ENCODE data around the gene ICAM3.
A peak's percentile ranks its signal among the peaks of the same experiment; 100 is the strongest.

Gene ICAM3

GRCh38 chr19:10317857-10318462, 21.5 kb downstream of the ICAM3 start:
- no peak for DNase-seq

GRCh38 chr19:10317045-10317856, 22.2 kb downstream of the ICAM3 start:
- no peak for DNase-seq

DNA sequence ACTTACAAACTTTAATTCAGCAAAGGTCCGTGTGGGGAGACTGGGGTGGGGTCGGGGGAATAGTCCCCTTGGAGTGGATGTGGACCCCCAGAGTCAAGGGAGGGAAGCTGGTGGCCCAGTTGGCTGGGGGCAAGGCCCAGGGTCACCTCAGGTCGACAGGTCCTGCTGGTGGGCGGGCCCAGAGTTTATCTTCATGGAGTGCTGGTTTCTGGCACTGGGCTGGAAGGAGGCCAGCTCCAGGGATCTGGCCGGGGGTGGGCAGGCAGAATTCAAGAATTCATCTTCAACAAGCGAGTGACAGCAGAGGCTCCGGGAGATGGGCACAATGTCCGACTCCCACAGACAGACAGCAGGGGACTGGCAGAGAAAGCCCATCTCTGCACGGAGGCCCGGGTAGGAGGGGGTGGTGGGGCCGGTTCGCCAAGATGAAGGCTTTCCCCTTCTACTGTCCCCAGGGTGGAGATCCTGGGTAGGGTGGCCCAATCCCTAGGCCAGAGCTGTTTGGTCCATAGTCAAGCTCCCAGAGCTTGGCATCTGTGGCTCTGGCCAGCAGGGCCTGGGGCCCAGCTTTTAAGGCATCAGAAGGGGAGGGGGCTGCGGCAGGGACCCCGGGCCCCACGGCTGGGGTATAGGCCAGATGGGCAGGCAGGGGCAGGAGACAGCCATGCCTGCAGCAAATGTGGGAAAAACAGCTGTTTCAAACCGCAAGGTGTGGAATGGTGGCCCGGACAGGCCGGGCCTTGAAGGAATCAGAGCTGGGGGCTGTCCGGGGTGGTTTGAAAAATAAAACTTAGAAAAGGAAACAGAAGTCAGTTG, 23.0 kb downstream of the ICAM3 start:
- DNase-seq: peak; percentile 2

- peak; percentile 90 for DNase-seq
These were observed 23.8 kb downstream of the ICAM3 start, which contains the start of gene FDX2 for GRCh38 chr19:10315335-10316214. FDX2 (minus strand) TSS chr19:10316015; CDS start chr19:10315996, 19 bp downstream.

GRCh38 chr19:10309423-10309822, 30.0 kb downstream of the ICAM3 start, which contains the start of gene ZGLP1:
ZGLP1 (minus strand) TSS chr19:10309815.
- DNase-seq: no peak

- no peak for DNase-seq
These were observed 33.1 kb downstream of the ICAM3 start for GRCh38 chr19:10306327-10306726.

GRCh38 chr19:10305139-10305806, 34.2 kb downstream of the ICAM3 start:
- no peak for DNase-seq

DNA sequence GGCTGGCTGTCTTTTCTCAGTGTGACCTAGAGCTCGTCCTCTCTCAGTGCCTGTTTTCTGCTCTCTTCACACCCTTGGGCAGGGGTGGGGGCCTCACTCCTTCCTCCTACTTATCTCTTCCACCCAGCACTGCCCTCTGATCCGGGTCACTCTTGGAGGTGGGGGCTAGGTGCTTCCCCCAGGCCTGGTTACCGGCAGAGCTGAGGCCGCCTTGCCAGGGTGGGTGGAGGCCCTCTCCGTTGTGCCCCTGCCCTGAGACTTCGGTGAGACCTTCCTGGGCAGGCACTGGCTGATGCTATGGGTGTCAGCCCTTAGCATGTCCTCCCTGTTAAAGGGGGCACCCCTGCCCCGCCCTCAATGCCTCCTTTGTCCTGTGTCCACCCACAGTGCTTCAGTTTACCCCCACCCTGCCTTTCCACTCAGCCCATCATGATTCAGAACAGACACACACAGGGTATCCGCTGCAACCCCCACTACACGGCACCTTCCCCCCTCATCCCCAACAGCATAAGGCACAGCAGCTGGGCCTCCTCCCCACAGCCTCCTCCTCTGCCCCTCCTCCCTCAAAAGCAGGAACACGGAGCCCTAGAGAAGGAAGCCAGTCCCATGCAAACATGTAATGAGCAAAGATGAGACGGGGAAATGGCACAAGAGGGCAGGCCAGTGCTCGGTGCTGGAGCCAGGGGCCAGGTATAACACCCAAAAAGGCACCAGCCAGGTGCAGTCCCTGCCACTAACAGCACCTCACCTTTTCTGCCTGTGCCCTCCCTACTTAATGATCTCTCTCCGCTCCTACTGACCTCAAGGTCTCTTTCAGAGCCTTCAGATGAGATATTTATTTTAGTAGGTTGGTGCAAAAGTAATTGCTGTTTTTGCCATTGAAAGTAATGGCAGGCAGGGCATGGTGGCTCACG, 39.6 kb downstream of the ICAM3 start:
- no peak for DNase-seq

GRCh38 chr19:10295847-10296591, 43.4 kb downstream of the ICAM3 start:
- DNase-seq: no peak

DNA sequence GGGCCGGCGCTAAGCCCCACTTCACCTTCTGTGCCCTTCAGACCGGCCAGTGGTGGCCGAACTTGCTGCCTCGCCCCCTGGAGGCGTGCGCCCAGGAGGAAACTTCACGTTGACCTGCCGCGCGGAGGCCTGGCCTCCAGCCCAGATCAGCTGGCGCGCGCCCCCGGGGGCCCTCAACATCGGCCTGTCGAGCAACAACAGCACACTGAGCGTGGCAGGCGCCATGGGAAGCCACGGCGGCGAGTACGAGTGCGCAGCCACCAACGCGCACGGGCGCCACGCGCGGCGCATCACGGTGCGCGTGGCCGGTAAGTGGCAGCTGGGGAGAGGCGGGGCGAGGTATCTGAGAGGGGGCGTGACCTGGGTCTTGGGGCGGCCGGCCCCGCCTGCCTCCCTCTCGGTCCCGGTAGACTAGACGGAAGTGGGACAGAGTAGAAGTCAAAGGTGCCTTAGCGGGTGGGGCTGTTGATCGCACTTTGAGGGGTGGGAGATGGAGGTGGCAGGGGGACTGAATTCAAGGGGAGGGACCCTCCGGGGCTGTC, 44.0 kb downstream of the ICAM3 start:
- DNase-seq: no peak

- no peak for DNase-seq
These were observed 45.1 kb downstream of the ICAM3 start for GRCh38 chr19:10294368-10294697.

DNA sequence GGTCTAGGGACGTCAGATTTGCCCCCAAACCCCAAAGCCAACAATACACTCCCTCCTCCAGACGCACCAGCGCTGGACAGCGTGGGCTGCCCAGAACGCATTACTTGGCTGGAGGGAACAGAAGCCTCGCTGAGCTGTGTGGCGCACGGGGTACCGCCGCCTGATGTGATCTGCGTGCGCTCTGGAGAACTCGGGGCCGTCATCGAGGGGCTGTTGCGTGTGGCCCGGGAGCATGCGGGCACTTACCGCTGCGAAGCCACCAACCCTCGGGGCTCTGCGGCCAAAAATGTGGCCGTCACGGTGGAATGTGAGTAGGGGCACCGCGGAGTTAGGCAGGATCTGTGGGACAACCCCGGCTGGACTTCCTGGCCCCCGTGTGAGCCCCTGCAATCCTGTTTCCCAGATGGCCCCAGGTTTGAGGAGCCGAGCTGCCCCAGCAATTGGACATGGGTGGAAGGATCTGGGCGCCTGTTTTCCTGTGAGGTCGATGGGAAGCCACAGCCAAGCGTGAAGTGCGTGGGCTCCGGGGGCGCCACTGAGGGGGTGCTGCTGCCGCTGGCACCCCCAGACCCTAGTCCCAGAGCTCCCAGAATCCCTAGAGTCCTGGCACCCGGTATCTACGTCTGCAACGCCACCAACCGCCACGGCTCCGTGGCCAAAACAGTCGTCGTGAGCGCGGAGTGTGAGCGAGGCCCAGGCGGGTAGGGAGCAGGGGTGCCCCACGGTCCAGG, 45.6 kb downstream of the ICAM3 start:
- DNase-seq: no peak

- DNase-seq: no peak
These were observed 46.4 kb downstream of the ICAM3 start for GRCh38 chr19:10292789-10293636.

GRCh38 chr19:10292206-10292788, 47.1 kb downstream of the ICAM3 start:
- DNase-seq: no peak

DNA sequence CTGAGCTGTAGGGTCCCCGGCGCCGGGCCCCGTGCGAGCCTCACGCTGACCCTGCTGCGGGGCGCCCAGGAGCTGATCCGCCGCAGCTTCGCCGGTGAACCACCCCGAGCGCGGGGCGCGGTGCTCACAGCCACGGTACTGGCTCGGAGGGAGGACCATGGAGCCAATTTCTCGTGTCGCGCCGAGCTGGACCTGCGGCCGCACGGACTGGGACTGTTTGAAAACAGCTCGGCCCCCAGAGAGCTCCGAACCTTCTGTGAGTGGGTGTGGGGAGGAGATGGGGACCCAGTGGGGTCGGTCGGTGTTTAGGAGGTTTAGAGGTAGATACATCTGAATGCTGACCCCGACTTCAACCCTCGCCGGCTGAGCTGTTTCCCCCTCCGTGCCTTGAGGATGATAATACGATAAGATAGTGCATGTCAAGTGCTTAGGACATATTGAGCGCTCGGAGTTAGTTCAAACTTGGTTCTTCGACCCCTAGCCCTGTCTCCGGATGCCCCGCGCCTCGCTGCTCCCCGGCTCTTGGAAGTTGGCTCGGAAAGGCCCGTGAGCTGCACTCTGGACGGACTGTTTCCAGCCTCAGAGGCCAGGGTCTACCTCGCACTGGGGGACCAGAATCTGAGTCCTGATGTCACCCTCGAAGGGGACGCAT, 47.7 kb downstream of the ICAM3 start:
- no peak for DNase-seq

- DNase-seq: peak; percentile 23
These were observed 48.4 kb downstream of the ICAM3 start for GRCh38 chr19:10290876-10291553.
